GM21825 (cell line): ENCODE measurements around the gene INPP5F.

ENCODE experiments used
- ATAC-seq: cut with Tn5 transposase; IDR thresholded peaks from one replicate; pipeline ENCODE4 v1.9.1; 2021; ENCODE audit warnings: mild to moderate bottlenecking, moderate library complexity; ENCODE audit not compliant: unreplicated experiment

The INPP5F gene

DNA sequence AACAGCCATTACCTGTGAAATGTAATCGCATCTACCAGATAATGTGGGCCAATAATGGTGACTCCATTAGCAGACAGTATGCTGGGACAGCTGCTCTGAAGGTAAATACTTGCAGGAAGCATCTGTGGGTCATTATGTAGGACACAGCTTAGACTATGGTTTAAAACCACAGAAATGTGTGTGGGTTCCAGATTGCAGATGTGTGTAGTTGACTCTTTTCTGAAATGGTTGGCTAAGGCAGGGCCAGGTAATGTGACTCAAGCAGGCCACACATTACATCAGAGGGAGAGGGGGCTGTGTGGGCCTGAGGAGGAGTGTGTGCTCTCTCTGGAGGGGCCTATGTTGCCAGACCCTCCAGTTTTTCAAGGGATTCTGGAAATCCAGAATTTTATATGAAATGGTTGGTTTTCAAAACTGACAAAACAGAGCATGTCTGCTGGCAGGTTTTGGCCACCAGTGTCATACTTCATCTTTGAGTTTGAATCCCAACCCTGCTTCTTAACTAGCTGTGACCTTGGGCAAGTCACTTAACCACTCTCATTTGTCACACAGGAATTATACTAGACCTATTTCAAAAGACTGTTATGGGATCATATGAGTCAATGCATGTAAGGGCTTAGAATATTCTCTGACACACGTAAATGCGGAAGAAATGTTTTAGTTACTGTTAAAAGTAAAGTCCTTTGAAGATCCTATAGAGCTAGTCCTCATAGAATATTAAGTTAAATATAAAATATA lies 82.3 kb downstream of the INPP5F start:
- no peak for ATAC-seq

DNA sequence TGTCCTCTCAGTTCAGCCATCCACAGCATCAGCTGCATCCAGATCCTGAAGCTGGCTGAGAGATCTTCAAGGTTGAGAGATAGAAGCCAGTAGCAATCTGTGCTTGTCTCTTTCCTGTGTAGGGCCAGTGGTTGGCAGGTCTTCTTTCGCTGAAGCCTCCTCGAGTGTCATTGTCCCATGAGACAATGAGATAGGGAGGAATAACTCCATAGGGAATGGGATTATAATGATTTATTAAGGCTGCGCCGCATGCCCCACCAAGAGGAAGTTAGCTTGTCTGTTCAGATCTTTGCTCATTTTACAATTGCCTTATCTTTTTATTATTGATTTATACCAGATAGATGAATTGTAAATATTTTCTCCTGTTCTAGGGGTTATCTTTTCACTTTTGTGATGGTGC lies 85.3 kb downstream of the INPP5F start:
- no peak for ATAC-seq

DNA sequence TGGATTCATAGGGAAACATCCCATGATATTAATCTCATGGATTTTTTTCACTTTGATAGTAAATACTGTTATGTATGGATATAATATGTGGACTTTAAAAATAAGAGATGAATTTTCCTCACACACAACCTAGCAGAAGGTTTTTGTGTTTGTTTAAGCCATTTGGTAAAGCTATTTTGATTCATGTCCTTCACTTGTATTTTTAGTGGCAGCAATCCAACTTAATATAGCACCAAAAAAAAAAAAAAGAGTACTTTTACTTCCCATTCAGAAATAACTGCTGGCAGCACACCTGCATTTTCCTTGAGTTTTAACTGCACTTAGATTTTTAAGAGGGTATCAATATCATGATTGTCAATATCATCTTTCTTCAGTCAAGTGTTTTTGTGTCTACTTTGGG lies 86.8 kb downstream of the INPP5F start:
- no peak for ATAC-seq

DNA sequence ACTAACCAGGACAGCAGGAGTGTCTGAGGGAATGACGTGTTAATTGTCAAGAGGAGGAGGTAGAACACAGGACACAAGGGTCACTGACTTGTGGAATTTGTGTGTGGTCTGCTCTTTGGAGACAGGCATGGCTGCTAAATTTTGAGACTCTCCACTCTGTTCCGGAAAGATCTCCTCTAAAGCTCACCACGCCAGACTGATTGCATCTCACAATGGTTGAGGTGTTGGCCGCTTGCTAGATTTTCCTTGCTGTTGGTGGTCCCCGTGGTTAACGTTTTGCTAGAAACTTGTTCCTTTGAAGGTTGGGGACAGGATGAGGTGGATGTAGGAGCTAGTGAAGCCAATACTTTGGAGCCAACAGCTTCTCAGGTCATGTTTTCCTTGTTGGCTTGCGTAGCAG lies 89.8 kb downstream of the INPP5F start:
- ATAC-seq: no peak

- ATAC-seq: no peak
These were observed 92.4 kb downstream of the INPP5F start for GRCh38 chr10:119817991-119818888.

DNA sequence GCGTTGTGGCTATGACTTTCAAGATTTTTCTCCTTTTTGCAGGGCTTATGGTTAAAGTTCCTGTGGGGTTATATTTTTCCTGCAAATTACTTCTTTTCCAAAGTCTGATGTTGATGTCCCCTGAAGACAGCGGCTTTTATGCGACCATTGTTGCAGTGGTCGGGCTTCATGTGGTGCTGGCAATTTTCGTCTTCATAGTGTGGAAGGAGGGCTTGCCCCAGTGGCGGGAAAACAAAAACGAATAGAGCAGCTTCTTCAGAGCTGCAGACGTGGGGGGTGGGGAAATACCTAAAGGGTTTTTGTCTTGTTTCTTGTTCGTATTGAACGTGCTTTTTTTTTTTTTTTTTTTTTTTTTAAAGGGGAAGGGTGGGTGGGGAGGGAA lies 93.0 kb downstream of the INPP5F start:
- ATAC-seq: no peak

DNA sequence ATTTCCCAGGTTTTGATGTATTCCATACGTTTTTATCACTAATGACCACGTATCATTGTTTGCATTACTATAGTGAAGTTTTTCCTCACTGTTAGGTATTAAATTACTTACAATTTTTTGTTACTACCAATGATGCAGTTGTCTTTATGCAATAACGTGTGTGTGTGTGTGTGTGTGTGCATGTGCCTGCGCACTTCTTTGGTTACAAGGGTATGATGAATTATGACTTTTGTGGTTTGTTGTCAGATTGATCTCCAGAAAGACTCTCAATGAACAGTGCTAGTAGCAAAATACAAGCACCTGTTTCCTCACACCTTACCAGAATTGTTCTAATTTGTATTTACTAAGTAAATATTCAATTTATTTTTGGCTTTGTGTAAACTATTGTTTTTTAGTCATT lies 95.3 kb downstream of the INPP5F start:
- ATAC-seq: no peak

DNA sequence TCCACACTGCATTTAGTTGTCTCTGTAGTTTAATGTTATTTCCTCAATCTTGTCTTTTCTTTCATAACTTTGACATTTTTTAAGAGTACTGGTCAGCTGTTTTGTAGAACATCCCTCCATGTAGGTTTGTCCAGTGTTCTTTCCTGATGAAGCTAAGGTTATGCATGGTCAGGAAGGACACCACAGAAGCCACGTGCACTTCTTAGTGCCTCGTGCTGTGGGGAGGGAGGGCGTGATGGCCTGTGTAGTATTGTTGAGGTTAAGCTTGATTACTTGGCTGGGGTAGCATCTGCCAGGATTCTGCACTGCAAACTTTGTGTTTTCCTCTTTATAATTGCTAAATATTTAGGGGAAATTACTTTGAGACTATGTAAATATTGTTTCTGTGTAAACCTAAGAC lies 98.4 kb downstream of the INPP5F start:
- ATAC-seq: no peak

DNA sequence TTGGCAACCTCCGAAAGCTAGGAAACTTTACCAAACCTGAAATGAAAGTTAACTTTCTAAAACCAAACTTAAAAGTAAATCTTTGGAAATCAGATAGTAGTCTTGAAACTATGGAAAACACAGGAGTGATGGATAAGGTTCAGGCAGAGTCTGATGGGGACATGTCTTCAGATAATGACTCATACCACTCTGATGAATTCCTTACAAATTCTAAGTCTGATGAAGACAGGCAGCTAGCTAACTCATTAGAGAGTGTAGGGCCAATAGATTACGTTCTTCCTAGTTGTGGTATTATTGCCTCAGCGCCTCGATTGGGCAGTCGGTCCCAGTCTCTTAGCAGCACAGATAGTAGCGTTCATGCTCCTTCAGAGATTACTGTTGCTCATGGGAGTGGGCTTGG lies 100.9 kb downstream of the INPP5F start:
- ATAC-seq: no peak

DNA sequence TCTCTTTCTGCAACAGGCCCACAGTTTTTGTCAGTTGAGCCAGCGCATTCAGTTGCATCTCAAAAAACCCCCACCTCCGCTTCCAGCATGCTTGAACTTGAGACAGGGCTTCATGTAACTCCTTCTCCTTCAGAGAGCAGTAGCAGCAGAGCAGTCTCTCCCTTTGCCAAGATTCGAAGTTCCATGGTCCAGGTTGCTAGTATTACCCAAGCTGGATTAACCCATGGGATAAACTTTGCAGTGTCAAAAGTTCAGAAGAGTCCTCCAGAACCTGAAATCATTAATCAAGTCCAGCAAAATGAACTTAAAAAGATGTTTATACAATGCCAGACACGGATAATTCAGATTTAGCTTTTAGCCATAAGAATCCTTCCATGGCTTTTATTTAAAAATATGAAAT lies 101.6 kb downstream of the INPP5F start:
- ATAC-seq: no peak

- no peak for ATAC-seq
These were observed 103.6 kb downstream of the INPP5F start for GRCh38 chr10:119829429-119829828.

- ATAC-seq: no peak
These were observed 105.0 kb downstream of the INPP5F start for GRCh38 chr10:119830851-119831250.

- ATAC-seq: no peak
These were observed 105.8 kb downstream of the INPP5F start for GRCh38 chr10:119831656-119832055.

DNA sequence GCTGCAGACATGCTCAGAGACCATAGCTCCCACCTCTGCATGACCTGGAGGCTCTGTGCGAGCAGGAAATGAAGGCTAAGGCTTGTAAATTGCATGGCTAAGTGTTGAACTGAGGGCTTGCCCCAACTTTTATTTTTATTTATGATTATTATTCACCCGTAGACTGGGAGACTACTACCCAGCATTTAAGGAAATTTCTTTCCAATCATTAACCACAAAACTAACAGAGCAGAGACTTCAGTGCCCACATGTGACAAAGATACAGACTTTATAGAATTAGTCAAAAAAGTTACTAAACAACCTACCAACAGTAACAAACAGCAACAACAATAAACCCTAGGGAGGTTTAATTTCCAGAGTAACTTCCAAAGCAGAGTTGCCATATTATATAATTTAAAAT lies 107.1 kb downstream of the INPP5F start:
- no peak for ATAC-seq

GRCh38 chr10:119834188-119834587 lies 108.3 kb downstream of the INPP5F start:
- no peak for ATAC-seq

DNA sequence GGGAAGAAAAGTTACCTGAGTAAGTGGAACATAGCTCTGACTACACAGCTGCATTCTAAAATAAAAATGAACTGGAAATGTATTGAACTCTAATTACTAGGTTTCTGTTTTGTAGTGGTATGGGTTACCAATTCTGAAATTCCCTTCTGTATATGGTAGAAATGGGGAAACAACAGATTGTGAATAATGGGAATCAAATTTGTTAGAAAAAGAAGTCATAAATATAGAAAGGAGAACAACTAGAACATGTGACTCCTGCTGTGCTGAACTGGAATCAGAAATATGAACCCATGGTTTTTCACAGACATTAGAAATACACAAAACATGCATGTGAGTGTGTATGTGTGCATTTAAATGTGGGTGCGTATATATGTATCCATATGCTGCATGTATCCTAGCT lies 119.8 kb downstream of the INPP5F start:
- no peak for ATAC-seq

GRCh38 chr10:119849031-119849789 lies 123.4 kb downstream of the INPP5F start:
- ATAC-seq: no peak

DNA sequence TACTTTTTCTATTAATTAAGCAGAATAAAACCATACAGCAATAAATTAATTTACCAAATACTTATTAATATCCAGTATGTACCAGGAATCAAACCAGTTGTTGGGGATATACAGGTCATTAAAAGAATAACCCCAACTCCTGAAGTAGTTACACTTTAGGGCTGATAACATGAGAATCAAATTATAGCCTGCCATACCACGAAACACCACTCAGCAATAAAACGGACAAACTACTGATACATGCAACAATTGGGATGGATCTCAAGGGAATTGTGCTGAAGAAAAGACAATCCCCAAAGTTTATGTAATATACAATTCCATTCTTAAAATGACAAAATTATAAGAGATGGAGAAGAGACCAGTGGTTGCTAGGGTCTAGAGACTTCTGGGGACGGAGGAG lies 124.1 kb downstream of the INPP5F start:
- no peak for ATAC-seq

DNA sequence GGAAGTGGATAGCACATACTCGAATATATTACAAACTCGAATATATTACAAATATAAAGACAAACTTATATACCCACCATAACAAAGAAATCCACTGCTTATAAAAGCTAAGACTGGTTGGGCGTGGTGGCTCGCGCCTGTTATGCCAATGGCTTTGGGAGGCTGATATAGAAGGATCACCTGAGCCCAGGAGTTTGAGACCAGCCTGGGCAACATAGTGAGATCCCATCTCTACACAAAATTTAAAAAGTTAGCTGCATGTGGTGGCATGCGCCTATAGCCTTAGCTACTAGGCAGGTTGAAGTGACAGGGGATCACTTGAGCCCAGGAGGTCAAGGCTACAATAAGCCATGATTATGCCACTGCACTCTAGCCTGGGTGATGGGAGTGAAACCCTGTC lies 126.4 kb downstream of the INPP5F start:
- no peak for ATAC-seq

DNA sequence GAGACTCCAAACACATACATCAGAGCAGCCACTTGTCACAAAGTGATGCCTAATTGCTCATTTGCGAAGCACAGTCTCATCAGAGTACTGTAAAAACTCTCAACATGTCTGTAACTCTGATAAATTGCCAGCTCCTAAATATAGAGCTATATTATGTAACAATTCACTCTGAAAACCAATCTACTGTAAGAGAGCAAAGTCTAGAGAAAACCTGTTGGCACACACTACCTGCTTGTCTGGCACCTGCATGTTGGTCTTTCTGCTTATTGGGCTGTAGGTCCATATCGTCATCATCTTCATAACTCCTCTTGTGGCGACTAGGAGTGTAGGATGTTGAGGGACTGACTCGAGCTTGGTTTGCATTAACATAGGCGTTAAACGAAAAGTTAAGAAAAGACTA lies 127.0 kb downstream of the INPP5F start:
- no peak for ATAC-seq

- ATAC-seq: no peak
These were observed 127.7 kb downstream of the INPP5F start for GRCh38 chr10:119853574-119853973.

DNA sequence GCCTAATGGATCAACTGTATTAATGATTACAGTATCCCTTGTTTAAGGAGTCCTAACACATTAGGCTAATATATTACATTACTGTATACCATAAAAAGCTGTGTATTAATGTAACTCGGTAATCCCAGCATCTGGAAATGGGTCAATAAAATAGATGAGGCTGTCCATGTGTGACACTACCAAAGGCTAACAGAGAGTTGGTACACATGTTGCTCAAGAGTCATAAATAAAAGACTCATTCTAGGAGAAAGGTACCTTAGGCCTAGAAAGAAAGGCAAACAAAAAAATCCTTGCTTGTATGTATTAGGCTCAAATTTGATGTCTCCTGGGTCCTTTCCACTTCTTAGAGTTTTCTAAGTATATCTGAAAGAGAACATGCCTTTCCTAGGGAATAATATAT lies 132.2 kb downstream of the INPP5F start:
- no peak for ATAC-seq
